HG03575 (cell line): ENCODE measurements around the gene COLEC11.
A peak's percentile ranks its signal among the peaks of the same experiment; 100 is the strongest.
"Not testable (repeated sequence)": the region's sequence is repeated elsewhere in the genome, so short reads cannot be mapped to it uniquely, and the experiment has no call there.

Source experiments
- ATAC-seq: cut with Tn5 transposase; IDR thresholded peaks from one replicate; pipeline ENCODE4 v1.9.1; 2021; ENCODE audit not compliant: unreplicated experiment, insufficient number of reproducible peaks, low FRiP score; ENCODE audit errors: extremely low read depth

Gene COLEC11

GRCh38 chr2:3594493-3595281, at the start of gene COLEC11:
Gene COLEC11, plus strand, starts transcription at chr2:3595112. Its CDS starts 9,229 bp downstream, at chr2:3604341.
- ATAC-seq, result no peak

DNA sequence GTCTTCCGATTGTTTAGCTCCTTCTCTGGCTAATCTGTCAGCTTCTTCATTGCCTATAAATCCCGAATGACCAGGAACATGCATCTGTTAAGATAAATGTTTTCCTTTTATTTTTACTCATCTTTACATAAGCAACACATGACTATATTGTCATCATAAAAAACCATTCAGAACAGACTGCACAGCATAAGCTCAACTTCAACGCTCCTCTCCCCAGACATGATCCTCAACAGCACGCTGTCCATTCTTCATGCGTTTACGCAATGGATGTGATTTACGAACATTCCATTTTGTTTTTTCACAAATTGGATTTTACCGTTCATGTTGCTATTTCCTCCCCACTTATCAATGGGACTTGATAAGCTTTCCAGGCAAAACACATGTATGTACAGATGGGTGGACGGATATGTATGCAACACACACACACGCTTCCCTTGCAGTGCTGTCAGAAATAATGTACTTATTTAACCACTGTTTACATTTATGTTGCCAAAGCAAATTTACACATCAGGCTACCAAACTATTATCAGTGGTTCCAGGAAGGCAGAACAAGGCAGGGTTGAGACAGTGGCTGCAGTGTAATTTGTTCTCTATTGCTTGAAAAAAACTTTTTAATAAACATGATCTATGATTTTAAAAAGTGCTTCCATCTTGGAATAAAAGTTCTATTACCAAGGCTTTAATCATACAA, 49.0 kb upstream of the COLEC11 start:
- no peak for ATAC-seq

- ATAC-seq, result no peak
Observed at GRCh38 chr2:3547915-3548314, 47.0 kb upstream of the COLEC11 start.

DNA sequence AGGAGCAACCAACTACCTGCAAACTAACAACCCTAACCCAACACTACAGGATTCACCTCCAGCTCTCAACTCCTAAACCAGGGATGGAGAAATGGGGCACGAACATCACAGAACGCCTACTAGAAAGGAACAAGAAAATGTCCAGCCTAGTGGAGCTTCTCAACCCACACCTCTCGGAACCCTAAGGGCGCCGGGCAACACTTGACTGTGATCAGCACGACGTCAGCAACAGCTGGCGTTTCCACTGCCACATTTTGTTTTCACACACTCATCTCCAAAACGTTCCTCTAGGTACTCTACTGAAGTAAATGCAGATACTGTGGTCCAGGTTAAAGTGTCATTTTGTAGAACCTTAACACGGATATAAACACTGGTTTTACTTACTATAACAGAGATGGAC, 41.0 kb upstream of the COLEC11 start:
- ATAC-seq, result no peak

DNA sequence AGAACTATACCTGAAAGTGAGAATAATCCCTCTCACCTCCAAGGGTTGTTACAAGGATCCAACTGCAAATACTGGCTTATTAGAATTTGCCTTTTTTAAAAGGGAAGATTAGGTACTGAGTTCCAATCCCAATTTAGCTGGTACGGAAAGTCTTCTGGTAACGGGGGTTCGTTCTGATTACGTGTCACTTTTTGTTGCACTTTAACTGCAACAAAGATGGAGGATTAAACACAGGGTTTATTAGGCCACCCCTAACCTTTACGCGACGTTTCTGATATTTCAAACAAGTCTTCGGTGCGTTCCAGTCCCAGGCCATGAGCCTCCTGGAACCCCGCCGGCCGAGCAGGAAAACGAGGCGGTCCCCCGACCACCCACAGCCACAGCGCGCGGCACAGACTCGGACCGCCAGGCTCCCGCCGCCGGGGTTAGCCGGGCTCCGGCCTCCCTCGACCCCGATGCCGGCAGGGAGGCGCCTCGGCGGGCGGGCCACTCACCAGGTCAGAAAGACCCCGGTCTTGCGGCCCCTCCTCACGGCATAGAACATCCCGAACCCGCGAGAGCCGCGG, 37.2 kb upstream of the COLEC11 start:
- ATAC-seq, result peak; percentile 5

GRCh38 chr2:3558205-3559014, 36.5 kb upstream of the COLEC11 start, which contains the start of gene RNASEH1:
Gene RNASEH1, minus strand, starts transcription at chr2:3558333. Its CDS starts 73 bp downstream, at chr2:3558260.
- peak; percentile 92 for ATAC-seq

GRCh38 chr2:3563521-3563976, 31.4 kb upstream of the COLEC11 start:
- ATAC-seq, result no peak

DNA sequence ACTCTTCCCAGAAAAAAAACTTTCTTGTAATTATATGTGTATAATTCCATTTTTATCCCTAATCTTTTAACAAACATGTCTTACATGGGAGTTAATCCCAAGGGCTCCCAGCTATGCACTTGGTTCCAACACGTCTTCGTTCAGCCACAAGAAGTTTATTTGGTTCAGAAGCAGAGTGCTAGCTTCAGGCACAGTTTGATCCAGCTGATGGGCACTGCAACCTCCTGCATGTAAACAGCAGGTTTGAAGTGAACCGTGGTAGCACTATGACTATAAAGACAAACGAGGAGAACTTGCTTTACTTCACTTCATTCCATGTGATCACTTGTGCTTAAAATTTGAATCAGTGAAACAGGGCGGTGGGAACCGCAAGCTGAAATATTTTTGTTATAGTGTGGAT, 29.8 kb upstream of the COLEC11 start:
- ATAC-seq, result no peak

GRCh38 chr2:3566806-3567205, 28.1 kb upstream of the COLEC11 start:
- no peak for ATAC-seq

- not testable (repeated sequence) for ATAC-seq
Observed at GRCh38 chr2:3569656-3570055, 25.3 kb upstream of the COLEC11 start.

- ATAC-seq, result no peak
Observed at GRCh38 chr2:3571284-3571683, 23.6 kb upstream of the COLEC11 start.

GRCh38 chr2:3572620-3573019, 22.3 kb upstream of the COLEC11 start:
- no peak for ATAC-seq

- no peak for ATAC-seq
Observed at GRCh38 chr2:3574155-3574554, 20.8 kb upstream of the COLEC11 start.

DNA sequence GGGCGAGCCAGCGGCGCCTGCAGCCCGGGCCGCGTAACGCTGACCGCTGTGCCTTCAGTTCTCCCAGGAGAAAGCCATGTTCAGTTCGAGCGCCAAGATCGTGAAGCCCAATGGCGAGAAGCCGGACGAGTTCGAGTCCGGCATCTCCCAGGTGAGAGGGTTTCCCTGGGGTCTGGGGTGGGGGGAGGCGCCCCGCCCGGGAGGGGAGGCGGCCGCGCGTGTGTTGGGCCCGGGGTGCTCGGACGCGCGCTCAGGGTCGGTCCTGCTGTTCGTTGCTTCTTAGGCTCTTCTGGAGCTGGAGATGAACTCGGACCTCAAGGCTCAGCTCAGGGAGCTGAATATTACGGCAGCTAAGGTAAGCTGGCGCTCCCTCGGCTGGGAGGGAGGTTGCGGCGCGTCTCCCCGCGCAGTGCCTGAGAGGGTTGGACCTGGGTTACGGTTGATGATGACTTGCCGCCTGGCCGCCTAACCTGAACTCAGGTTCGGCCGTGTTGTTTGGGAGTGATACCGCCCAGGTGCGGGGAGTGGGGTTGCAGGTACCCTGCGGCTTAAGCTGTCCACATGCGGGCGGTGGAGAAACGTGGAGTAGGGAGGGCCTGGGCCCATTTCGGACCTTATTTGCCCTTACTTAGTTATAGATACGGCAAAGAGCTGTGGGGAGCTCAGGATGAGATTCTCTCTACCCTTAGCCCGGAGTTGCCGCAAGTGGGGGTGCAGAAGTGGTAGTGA, 19.2 kb upstream of the COLEC11 start:
- no peak for ATAC-seq

GRCh38 chr2:3576263-3576630, 18.7 kb upstream of the COLEC11 start:
- ATAC-seq, result not testable (repeated sequence)

- ATAC-seq, result no peak
Observed at GRCh38 chr2:3578987-3579386, 15.9 kb upstream of the COLEC11 start.

DNA sequence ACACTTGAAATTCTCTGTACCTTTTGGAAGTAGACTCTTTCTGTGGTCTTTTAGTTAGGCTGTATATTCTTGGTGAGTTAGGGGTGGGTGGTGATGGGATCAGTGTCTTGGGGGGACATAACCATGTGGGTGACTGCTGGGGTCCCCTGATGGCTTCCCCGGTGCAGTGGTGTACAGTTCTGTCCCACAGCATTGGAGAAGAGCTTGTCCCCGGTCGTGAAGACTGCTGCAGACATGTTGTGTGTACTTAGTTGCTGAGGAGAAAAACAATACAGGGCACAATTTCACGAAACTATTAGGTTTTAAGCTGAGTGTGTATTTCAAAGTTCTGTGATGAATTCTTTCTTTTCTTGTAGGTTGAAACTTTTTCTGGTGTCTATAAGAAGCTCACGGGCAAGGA, 14.5 kb upstream of the COLEC11 start:
- ATAC-seq, result no peak

GRCh38 chr2:3581367-3582262, 13.3 kb upstream of the COLEC11 start:
- no peak for ATAC-seq
